Left kidney (tissue), 2 donors: Measurements from ENCODE around the gene CD163L1. TPM values are rescaled to one million over a fixed set of nuclear protein-coding genes. Genes with fewer than 3 reads are reported as not detected.

Experiments used
- DNase-seq: peaks from one replicate; pipeline ENCODE4 v3.0.0-alpha.2; 2013
- polyA plus RNA-seq: library from polyadenylated mRNA; unstranded; fragments of 120-200 nt; gene quantifications from one replicate; pipeline ENCODE4 v1.2.1, GENCODE V29; 2013; ENCODE audit not compliant: insufficient read length

The CD163L1 gene
- polyA plus RNA-seq, 1 donor, result 2.2 TPM

DNA sequence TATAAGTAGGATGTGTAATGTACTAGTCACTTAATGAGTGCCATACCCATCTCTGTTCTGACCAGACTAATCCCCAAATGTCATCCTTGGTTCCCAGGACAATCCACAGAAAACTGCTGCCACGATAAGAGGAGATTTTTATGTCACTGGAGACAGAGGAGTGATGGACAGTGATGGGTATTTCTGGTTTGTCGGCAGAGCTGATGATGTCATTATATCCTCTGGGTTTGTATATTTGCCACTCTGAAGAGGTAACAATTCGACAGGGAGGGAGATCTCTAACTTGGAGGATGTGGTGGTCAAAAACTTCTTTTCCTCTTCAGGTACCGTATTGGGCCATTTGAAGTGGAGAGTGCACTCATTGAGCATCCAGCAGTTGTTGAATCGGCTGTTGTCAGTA lies 119.8 kb downstream of the CD163L1 start:
- no peak for DNase-seq

DNA sequence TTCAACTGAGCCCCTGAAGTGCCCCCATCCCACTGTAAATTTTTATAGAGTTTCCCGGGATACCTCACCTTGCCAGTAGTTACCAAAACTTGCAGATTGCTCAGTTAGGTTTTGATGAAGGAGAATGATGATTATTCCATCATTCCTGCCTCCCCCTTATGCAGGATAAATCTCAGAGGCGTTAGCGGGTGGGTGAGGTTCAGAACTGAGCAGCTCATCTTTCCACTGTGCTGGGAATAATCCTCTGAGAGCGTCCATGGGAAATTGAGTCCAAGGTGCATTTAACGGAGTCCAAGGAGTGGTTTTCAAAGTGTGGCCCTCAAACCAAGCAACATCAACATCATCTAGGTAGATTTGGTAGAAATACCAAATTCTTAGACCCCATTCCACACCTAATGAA lies 121.4 kb downstream of the CD163L1 start:
- no peak for DNase-seq

DNA sequence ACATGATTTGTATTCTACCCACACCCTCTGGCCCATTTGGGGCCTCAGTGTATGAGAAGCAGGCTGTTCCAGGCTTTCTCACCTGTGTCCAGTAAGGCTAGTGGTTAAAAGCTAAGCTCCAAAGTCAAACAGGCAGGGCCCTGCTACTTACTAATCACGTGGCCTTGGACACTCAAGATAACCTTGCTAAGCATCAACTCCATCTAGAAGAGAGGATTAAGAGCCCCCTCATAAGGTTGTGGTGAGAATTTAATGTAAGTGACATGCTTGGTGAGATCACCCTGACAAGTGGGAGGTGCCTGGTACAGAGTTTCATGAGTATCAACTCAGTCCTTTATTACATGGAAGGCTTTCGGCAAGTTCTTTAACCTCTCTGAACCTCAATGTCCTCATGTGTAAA lies 122.3 kb downstream of the CD163L1 start:
- no peak for DNase-seq

DNA sequence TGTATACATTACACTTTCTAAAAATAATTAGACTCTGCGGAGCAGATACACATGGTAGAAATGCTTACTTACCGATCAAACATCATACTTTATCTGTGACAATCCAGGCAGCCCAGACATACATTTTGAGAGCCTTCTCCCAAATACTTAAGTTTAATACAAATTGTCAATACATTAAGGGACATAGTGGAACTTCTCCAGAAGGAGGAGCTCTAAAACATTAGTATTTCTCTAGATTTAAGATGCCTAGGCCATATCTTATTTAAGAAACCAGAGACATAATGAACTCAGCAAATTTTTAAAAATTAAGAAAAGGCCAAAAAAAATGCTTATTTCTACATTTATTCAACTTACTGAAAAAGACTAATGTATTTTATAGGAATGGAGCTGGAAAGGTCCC lies 124.0 kb downstream of the CD163L1 start:
- DNase-seq, result no peak

DNA sequence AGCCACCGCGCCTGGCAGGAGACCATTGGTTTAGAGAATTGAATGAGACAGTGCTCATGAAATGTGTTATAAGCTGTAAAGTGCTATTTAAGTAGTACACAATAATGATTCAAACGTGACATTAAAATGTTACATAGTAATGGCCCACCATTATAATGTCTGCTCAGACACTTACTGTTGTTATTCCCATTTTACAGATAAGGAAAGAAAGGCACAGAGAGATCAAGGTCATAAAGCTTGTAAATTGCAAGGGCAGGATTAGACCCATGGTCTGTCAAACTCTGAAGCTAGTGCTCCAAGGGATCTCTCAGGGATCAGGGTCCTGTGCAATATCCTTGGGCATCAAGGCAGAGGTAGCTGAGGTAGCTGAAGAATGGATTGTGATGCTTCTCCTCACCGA lies 133.9 kb downstream of the CD163L1 start:
- DNase-seq, result no peak

Other genes with a start within 250 kb of the CD163L1 start
- not detected for gene ACSM4, start 140.1 kb downstream of the CD163L1 start, polyA plus RNA-seq
- gene CD163, start 59.6 kb upstream of the CD163L1 start, polyA plus RNA-seq, result 9.5 TPM
- gene APOBEC1, start 221.8 kb upstream of the CD163L1 start, polyA plus RNA-seq, result not detected